Sigmoid colon (tissue), 4 donors: ENCODE data around the gene SCYGR2.

ENCODE experiments used
- EP300 ChIP-seq, 4 donors: sonication (generic); formaldehyde crosslinking; IDR thresholded peaks; one replicate each; pipeline ENCODE4 v1.6.1; 2017; ENCODE audit warnings: antibody characterized with exemption in 4 of 4
- TF ChIP-seq, protein P1 (sequence below), 4 experiments: fragments of 450-650 bp in 3 of 4; fragments of 200-600 bp in 1 of 4; IDR thresholded peaks; one replicate each; pipeline ENCODE4 v1.5.1; 2016 to 2019; ENCODE audit warnings: antibody characterized with exemption in 4 of 4, mild to moderate bottlenecking in 3 of 4, moderate library complexity in 2 of 4

DNA sequence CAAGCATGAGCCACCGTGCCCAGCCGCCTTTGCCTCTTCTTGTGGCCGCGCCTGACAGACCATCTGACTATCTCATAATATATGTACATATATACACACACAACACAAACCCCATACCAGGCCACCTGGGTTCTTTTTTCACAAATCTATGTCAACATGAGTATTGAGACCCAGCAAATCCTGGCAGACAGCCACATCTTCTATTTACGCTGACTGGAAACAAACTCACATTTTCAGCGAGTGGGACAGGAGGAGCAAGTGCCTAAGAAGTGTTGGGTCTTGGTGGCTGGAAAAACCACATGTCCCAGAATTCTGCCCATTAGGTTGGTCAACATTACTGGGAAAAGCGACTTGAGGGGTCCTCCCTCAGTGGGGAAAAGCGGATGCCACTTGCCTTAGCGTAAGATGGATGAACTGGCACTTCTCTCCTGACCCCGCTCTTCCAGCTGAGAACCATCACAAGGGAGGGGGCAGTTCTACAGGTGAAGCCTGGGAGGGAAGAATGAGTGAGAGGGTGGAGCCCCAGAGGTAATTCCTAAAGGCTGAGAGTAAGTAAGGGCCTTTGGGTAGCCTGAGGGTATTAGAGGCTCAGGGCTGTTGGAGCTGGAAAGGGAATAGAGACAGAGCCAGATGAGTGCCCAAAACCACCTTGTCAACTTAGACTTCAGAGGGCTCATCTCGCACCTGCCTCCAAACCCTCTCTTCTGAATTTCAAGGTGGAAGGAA, 14.0 kb downstream of the SCYGR2 start:
- no peak for TF ChIP-seq EP300 (IDR thresholded peaks at IDR 0.05)
- TF ChIP-seq, protein P1, sequence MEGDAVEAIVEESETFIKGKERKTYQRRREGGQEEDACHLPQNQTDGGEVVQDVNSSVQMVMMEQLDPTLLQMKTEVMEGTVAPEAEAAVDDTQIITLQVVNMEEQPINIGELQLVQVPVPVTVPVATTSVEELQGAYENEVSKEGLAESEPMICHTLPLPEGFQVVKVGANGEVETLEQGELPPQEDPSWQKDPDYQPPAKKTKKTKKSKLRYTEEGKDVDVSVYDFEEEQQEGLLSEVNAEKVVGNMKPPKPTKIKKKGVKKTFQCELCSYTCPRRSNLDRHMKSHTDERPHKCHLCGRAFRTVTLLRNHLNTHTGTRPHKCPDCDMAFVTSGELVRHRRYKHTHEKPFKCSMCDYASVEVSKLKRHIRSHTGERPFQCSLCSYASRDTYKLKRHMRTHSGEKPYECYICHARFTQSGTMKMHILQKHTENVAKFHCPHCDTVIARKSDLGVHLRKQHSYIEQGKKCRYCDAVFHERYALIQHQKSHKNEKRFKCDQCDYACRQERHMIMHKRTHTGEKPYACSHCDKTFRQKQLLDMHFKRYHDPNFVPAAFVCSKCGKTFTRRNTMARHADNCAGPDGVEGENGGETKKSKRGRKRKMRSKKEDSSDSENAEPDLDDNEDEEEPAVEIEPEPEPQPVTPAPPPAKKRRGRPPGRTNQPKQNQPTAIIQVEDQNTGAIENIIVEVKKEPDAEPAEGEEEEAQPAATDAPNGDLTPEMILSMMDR (IDR thresholded peaks at IDR 0.05), result no peak
